HG03066 (cell line): ENCODE results near the gene OGG1.
"Not testable (repeated sequence)": the region's sequence is repeated elsewhere in the genome, so short reads cannot be mapped to it uniquely, and the experiment has no call there.

ENCODE experiments used
- ATAC-seq: cut with Tn5 transposase; IDR thresholded peaks from one replicate; pipeline ENCODE4 v1.9.1; 2021; ENCODE audit warnings: low read depth; ENCODE audit not compliant: unreplicated experiment

The OGG1 gene

GRCh38 chr3:9760779-9761505, 11.2 kb downstream of the OGG1 start:
- no peak for ATAC-seq

GRCh38 chr3:9761919-9762318, 12.2 kb downstream of the OGG1 start:
- no peak for ATAC-seq

DNA sequence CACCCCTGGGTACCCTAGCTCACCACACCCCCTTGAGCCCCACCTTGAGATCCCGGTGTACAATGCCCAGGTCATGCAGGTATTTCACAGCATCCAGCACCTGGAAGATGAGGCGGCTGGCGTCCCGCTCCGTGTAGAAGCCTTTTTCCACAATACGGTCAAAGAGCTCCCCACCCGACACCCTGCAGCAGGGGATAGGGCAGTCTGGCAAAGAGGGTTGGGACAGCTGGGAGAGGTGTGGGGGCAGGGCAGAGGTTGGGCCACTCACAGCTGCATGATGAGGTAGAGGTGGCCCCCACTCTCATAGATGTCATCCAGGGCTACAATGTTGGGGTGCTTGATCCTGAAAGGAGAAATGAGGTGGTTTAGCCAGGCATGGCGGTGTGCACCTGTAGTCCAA, 13.1 kb downstream of the OGG1 start:
- ATAC-seq, result no peak

DNA sequence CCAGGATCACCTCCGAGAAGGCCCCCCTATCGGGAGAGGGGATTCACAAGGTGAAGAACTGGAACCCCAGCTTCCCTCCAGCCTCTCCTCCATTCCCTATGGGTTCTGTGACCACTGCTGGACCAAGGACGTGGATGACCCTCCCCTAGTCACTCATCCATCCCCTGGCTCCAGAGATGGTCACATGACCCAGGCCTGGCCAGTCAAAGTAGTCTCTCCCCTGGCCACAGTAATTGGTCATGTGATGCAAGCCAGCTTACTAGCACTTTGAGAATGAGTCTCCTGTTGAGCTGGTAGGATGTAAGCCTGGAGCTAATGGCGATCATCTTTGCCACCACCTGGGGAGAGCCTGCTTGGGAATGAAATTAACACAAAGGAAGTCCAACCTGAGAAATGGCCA, 16.1 kb downstream of the OGG1 start:
- ATAC-seq, result no peak

- no peak for ATAC-seq
Measured at GRCh38 chr3:9767418-9767817, 17.7 kb downstream of the OGG1 start.

DNA sequence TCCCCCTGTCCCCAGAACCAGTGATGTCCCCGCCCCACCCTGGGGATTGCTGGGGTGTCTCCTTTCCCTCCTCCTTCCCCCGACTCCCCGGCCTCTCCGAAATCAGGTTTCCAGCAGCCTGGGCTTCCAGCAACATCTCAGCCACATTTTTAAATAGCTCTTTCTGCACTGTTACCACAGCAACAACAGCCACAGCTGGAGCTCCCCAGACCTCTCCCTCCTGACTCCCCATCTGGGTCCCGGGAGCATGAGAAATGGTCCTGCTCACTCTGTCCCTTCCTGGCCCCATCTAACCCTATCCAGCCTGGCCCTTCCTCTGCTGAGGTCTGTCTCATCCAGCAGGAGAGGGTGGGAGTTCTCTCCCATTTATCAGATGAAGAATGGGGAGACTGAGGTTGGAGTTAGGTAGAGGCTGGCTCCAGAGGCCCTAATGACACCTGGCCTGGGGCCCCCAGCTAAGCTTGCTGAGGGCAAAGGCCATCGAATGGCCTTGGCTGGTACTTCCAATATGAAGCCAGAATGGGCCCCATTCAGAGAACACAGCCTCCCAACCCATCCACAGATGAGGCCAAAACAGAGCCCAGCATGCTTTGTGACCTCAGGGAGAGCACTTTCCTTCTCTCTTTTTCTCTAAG, 18.5 kb downstream of the OGG1 start:
- ATAC-seq, result no peak

DNA sequence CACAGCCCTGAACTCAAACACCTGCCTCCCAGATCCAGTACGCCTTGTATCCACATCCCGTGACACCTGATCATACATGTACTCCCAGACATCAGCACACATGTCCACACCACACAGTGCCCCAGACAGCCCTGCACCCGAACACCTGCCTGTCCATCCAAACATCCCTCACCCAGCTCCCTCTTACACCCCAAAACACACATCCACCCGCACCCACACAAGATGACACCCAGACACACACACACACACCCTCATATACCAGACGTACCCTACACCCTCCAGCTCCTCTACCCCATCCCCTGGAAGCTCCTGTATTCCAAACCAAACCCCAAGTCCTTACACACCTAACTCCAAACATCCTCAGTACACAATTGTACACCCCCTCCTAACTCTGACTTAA, 19.3 kb downstream of the OGG1 start:
- ATAC-seq, result no peak

DNA sequence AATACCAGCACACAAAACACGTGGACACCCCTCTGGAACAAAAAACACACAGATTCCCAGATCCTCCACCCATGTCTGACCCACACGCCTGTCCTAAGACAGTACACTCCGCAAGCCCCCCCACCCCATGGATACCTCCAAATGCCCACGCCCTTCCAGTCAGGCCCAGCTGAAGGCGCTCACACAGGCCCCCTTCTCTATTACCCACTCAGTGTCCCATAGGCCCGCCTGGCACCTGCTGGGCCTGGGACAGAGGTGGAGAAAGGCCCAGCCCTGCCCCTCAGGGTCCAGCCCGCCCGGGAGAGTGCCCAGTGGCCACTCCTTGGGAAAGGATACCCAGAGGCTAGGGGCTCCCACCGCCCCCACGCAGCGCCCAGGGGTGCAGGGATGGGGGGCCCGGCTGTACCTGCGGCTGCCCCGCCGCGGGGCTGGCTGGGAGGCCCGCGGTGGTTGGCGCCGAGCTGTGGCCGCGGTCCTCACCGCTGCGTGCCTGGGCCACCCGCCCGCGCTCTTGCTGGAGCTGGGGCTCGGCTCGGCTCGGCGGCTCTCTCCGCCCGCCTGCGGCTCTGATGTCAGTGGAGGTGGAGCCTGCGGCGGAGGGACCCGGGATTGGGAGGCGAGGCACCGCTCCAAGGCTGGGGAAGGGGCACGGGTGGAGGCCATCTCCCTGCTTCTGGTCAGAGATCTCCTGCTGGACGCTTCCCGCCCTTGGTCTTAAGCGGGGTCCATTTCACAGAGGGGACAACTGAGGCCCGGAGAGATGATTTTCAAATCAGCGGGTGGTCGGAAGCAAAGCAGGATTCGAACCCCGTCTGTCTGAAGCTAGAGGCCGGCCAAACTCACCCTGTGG, 19.9 kb downstream of the OGG1 start, which contains the start of gene CAMK1:
CAMK1 (minus strand) TSS at position 522 of the 850 bp plus-strand sequence. CDS start 2,198 bp downstream, outside the sequence.
- ATAC-seq, result no peak

GRCh38 chr3:9770276-9770812, 20.6 kb downstream of the OGG1 start:
- ATAC-seq, result no peak

DNA sequence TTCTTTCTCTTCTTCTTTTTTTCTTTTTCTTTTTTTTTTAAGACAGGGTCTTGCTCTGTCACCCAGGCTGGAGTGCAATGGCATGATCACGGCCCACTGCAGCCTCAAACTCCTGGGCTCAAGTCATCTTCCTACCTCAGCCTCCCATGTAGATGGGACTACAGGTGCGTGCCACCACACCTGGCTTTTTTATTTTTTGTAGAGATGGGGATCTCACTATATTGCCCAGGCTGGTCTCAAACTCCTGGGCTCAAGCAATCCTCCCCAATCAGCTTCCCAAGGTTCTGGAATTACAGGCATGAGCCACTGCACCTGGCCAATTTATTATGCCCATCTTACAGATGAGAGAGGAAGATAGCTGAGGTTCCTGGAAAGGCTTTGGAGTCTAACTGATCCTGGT, 21.3 kb downstream of the OGG1 start:
- not testable (repeated sequence) for ATAC-seq

GRCh38 chr3:9776896-9777693, 27.3 kb downstream of the OGG1 start:
- no peak for ATAC-seq

DNA sequence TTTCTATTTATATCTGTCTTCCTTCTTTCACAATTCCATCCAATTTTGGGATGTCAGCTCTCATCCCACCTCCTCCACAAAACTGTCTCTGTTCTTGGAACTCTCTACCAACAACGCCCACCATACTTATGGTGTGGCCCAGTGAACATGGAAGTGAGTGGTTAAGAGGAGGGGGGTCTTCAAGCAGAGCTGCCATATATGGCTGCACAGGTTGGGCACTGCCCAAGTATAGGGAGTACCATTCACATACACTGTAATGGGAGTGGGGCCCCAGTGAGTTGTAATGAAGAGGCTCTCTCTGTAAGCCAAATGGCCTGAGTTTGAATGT, 27.9 kb downstream of the OGG1 start:
- ATAC-seq, result no peak

DNA sequence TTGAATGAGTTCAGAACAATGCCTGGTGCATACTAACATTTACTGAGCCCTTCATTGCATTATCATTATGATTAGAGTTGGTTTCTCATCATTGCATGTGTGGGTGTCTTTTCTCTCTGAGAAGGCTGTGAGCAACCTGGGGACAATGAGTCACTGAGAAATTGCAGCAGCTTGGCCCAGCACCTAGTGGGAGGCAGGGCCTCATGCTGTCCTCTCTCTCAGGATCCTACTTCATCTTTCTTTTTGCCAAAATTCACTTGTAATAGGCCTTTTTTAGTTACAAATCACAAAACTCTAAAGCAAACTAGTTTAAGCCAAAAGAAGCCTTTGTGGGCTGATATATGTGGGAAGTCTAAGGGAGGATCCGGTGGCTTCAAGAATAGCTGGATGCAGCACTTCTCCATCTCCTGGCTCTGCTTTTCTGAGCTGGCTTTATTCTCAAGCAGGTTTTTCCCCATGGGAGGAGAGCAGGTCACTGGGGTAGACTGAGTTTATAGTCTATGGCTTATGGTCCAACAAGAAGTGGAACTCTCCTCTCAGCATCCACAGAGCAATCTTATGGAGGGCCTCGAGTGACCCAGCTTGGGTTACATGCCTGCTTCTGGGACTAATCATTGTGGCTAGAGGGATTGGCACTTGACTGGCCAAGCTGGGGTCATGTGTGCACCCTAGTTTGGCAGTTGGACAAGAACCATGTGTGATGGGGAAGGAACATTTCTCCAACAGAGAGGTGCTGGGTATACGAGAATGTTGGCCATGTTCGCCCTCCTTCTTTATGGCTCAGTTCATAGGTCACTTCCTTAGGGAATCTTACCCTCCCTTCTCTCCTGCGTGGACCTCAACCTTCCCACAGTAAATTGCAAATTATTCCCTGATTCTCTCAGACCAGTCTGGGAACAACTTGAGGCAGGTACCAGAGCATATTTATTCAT, 28.7 kb downstream of the OGG1 start:
- no peak for ATAC-seq

DNA sequence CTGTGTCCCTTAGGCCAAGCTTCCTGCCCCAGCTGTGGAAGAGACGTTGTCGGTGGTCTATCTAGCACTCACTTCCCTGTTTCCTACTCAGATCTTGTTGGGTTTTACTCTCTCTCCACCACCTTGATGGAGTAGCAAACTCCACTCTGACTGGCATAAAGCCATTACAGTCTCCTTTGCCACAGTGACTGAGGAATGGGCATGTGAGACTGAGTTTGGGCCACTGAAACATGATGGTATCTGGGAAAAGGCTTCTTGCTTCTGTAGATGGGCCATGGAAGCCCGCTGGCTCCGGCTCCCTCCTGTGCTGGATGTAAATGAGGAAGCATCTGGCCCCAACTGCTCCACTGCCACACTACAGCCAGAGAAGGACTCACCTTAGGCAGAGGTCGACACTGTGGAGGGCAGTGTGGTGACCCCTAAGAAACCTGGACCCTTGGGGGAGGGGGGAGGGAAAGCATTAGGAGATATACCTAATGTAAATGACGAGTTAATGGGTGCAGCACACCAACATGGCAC, 29.4 kb downstream of the OGG1 start:
- ATAC-seq, result no peak

DNA sequence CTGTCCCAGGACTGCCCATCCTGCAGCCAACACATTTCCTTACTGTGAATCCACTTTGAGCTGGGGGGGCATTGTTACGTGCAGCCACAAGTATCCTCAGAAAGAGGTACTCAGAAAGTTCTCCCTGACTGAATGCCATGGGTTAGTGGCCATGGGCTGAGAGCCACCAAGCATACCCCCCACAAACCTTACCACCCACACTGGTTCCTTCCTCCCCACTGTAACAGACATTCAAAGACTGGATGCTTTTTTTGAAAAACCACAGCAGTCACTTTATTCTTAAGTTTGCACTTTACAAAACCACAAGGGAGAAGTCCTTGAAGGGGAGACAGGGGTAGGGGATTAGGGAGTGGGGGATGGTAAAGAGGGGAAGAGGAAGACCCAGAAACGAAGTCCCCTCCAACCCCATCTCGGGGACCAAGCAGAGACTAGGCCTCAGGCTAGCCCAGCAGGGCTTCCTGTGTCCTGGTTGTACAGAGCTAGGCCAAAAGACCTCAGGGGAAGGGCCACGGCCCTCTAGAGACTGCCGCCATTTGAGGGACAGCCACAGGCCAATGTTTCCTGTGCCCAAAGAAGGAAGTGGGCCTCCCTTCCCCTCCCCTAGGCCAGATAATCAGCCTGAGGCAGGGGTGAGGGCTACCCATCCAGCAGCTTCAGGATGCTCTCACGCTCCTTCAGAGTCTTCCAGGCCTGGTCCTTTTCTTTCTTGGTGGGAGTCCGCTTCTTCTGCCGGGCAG, 30.1 kb downstream of the OGG1 start:
- peak; percentile 55 for ATAC-seq

- ATAC-seq, result no peak
Measured at GRCh38 chr3:9780458-9780812, 30.7 kb downstream of the OGG1 start.

- ATAC-seq, result no peak
Measured at GRCh38 chr3:9780910-9781309, 31.2 kb downstream of the OGG1 start.

DNA sequence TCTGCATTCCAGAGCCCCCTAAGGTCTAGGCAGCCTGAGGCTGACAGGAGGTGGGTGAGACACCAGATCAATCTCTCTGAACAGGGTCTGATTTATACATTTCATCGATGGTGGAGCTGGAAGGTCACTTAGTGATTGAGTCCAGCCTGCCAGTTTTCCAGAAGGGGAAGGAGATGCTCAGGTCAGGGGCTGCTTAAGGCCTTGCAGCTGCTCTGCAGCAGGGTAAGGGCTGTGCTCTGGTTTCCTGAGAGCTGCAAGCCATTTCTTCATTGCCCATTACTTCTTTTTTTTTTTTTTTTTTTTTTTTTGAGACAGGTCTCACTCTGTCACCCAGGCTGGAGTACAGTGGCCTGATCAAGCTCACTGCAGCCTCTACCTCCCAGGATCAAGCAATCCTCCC, 31.8 kb downstream of the OGG1 start:
- ATAC-seq, result no peak
